GM23338 (cell line): ENCODE measurements around the gene TMEM163. TPM values are rescaled to one million over a fixed set of nuclear protein-coding genes. Genes with fewer than 3 reads are reported as not detected.

Experiments used
- ATAC-seq: fragments of 200-7000 bp; cut with Tn5 transposase; 3 replicates; pipeline ENCODE4 v1.9.1; 2020
- DNase-seq: peaks from one replicate; pipeline ENCODE4 v3.0.0-alpha.2; 2015; ENCODE audit warnings: low spot score
- H2AFZ ChIP-seq: fragments of 200-600 bp; sonication (generic); 2 replicates; pipeline ENCODE4 v1.8.0; 2016; ENCODE audit warnings: antibody characterized with exemption, mild to moderate bottlenecking, moderate library complexity
- H3F3A ChIP-seq: fragments of 200-600 bp; sonication (generic); replicated peaks from 2 replicates; pipeline ENCODE4 v1.8.0; 2017; ENCODE audit warnings: antibody characterized with exemption, mixed run types, low read depth
- H3K27ac ChIP-seq: fragments of 200-600 bp; sonication (generic); 2 replicates; pipeline ENCODE4 v1.6.1; 2016; ENCODE audit warnings: low read depth
- H3K27me3 ChIP-seq: fragments of 200-600 bp; sonication (generic); 2 replicates; pipeline ENCODE4 v1.8.0; 2016; ENCODE audit warnings: mild to moderate bottlenecking, mixed run types, moderate library complexity; ENCODE audit not compliant: insufficient read depth
- H3K36me3 ChIP-seq: fragments of 200-600 bp; sonication (generic); 2 replicates; pipeline ENCODE4 v1.8.0; 2016; ENCODE audit warnings: mild to moderate bottlenecking; ENCODE audit not compliant: insufficient read depth
- H3K4me1 ChIP-seq: fragments of 200-600 bp; sonication (generic); 2 replicates; pipeline ENCODE4 v1.8.0; 2016; ENCODE audit warnings: mild to moderate bottlenecking, moderate library complexity; ENCODE audit not compliant: insufficient read depth
- H3K4me2 ChIP-seq: fragments of 200-600 bp; sonication (generic); 2 replicates; pipeline ENCODE4 v1.7.1; 2017; ENCODE audit warnings: mixed run types
- H3K4me3 ChIP-seq: fragments of 200-600 bp; sonication (generic); 2 replicates; pipeline ENCODE4 v1.6.1; 2016; ENCODE audit warnings: mixed run types
- H3K79me2 ChIP-seq: fragments of 200-600 bp; sonication (generic); replicated peaks from 2 replicates; pipeline ENCODE4 v1.8.0; 2017; ENCODE audit warnings: mild to moderate bottlenecking; ENCODE audit not compliant: insufficient read depth
- H3K9me2 ChIP-seq: fragments of 200-600 bp; sonication (generic); 2 replicates; pipeline ENCODE4 v1.8.0; 2017; ENCODE audit not compliant: insufficient read depth
- H4K20me1 ChIP-seq: fragments of 200-600 bp; sonication (generic); replicated peaks from 2 replicates; pipeline ENCODE4 v1.8.0; 2017; ENCODE audit warnings: mild to moderate bottlenecking; ENCODE audit not compliant: insufficient read depth
- H3K27ac Mint-ChIP-seq: 2 replicates; pipeline ENCODE4 v1.8.0; 2020; ENCODE audit warnings: inconsistent platforms, mild to moderate bottlenecking, moderate library complexity, mixed read lengths
- H3K27me3 Mint-ChIP-seq: 3 replicates; pipeline ENCODE4 v1.8.0; 2022; ENCODE audit warnings: low read depth, mild to moderate bottlenecking, moderate library complexity, mixed read lengths, inconsistent platforms; ENCODE audit not compliant: insufficient read depth, poor library complexity
- H3K36me3 Mint-ChIP-seq: 3 replicates; pipeline ENCODE4 v1.8.0; 2021; ENCODE audit warnings: low read depth, mild to moderate bottlenecking, inconsistent platforms, moderate library complexity, mixed read lengths
- H3K4me1 Mint-ChIP-seq: 3 replicates; pipeline ENCODE4 v1.8.0; 2020; ENCODE audit warnings: mild to moderate bottlenecking, inconsistent platforms, mixed read lengths
- H3K4me3 Mint-ChIP-seq: 3 replicates; pipeline ENCODE4 v1.8.0; 2021; ENCODE audit warnings: moderate library complexity, mild to moderate bottlenecking, inconsistent platforms, mixed read lengths
- H3K9me3 Mint-ChIP-seq: 3 replicates; pipeline ENCODE4 v1.8.0; 2020; ENCODE audit warnings: moderate library complexity, mild to moderate bottlenecking, inconsistent platforms, mixed read lengths
- ETS1 ChIP-seq: IDR thresholded peaks from 2 replicates; pipeline ENCODE4 v1.6.1; 2016; ENCODE audit warnings: antibody characterized with exemption
- POLR2AphosphoS5 ChIP-seq: IDR thresholded peaks from 2 replicates; pipeline ENCODE4 v1.6.1; 2016; ENCODE audit warnings: antibody characterized with exemption, low read depth
- REST ChIP-seq: IDR thresholded peaks from one replicate; pipeline ENCODE4 v1.6.1; 2018; ENCODE audit warnings: antibody characterized with exemption; ENCODE audit not compliant: unreplicated experiment
- STAT1 ChIP-seq: IDR thresholded peaks from one replicate; pipeline ENCODE4 v1.6.1; 2016; ENCODE audit warnings: antibody characterized with exemption; ENCODE audit not compliant: unreplicated experiment
- ZNF114 ChIP-seq: fragments of 250-450 bp; sonication (Bioruptor Pico); IDR thresholded peaks from 2 replicates; pipeline ENCODE4 v1.5.0; 2020; ENCODE audit warnings: mild to moderate bottlenecking, moderate library complexity
- ZNF331 ChIP-seq: fragments of 250-450 bp; sonication (Bioruptor Pico); IDR thresholded peaks from 2 replicates; pipeline ENCODE4 v1.5.0; 2020; ENCODE audit warnings: low read depth, mild to moderate bottlenecking, moderate library complexity
- polyA plus RNA-seq: library from polyadenylated mRNA; unstranded; fragments of >200 nt; fragmentation: Nextera tagmentation; extraction: Ambion mirVana; gene quantifications from 2 replicates; pipeline ENCODE4 v1.2.1, GENCODE V29; 2016
- total RNA-seq: library from RNA; depleted of rRNA; stranded (reverse); fragments of >200 nt; shearing (Covaris generic); gene quantifications from 2 replicates; pipeline ENCODE4 v1.2.3, GENCODE V29; 2014

The TMEM163 gene
- total and polyA plus RNA-seq, 2 experiments from 2014 or later = 1.1 to 1.8 TPM

GRCh38 chr2:134432435-134432883 lies 286.3 kb downstream of the TMEM163 start:
- H3K4me2 ChIP-seq = 0 out of 2 replicates have a peak overlapping the region, but pooled peaks have one; percentile 42
- H4K20me1 ChIP-seq = peaks cover 12% of the 10 kb centered on the region
- Mint-ChIP-seq H3K9me3 (no peaks in the 10 kb centered on the region), H3K4me1 (peaks cover 17% of the 10 kb centered on the region), H3K27ac (no peak overlapping the region), H3K4me3 (no peak overlapping the region), H3K36me3 (peaks cover 4% of the 10 kb centered on the region; the same call in 2 of the 3 replicates), H3K27me3 (peaks cover 17% of the 10 kb centered on the region)
- H3K79me2 ChIP-seq = no peaks in the 10 kb centered on the region
- H3F3A ChIP-seq = no peaks in the 10 kb centered on the region
- no peak for DNase-seq
- H3K27ac ChIP-seq = no peak overlapping the region
- peaks cover 38% of the 10 kb centered on the region for H3K27me3 ChIP-seq
- H3K9me2 ChIP-seq = no peaks in the 10 kb centered on the region
- H2AFZ ChIP-seq = no peak overlapping the region
- peaks cover 10% of the 10 kb centered on the region for H3K4me1 ChIP-seq
- peak; percentile 36; the same call in 2 of the 3 replicates for ATAC-seq
- H3K36me3 ChIP-seq = no peaks in the 10 kb centered on the region
- H3K4me3 ChIP-seq = no peak overlapping the region
- no peak for TF ChIP-seq POLR2AphosphoS5
- no peak for TF ChIP-seq ZNF331 (CRISPR knock-in tag)

GRCh38 chr2:134431838-134432434 lies 286.9 kb downstream of the TMEM163 start:
- no peak overlapping the region for H3K27ac Mint-ChIP-seq
- Histone ChIP-seq H3K4me3 (no peak overlapping the region), H3K4me2 (0 out of 2 replicates have a peak overlapping the region, but pooled peaks have one; percentile 42), H3K27ac (no peak overlapping the region), H3K27me3 (peaks cover 38% of the 10 kb centered on the region), H3K79me2 (no peaks in the 10 kb centered on the region), H3F3A (no peaks in the 10 kb centered on the region), H3K9me2 (no peaks in the 10 kb centered on the region), H2AFZ (no peak overlapping the region), H3K36me3 (no peaks in the 10 kb centered on the region), H4K20me1 (peaks cover 12% of the 10 kb centered on the region), H3K4me1 (peaks cover 10% of the 10 kb centered on the region)
- DNase-seq (peak; percentile 49), ATAC-seq (peak; percentile 87)
- peaks cover 17% of the 10 kb centered on the region for H3K4me1 Mint-ChIP-seq
- TF ChIP-seq STAT1 (no peak), ZNF114 (CRISPR knock-in tag) (no peak), REST (no peak), ETS1 (no peak)
- no peaks in the 10 kb centered on the region for H3K9me3 Mint-ChIP-seq
- peaks cover 17% of the 10 kb centered on the region for H3K27me3 Mint-ChIP-seq
- H3K36me3 Mint-ChIP-seq = peaks cover 4% of the 10 kb centered on the region; the same call in 2 of the 3 replicates
- no peak overlapping the region for H3K4me3 Mint-ChIP-seq
